Sigmoid colon (tissue), 7 donors: Measurements from ENCODE around the gene PARS2. TPM values are rescaled to one million over a fixed set of nuclear protein-coding genes. Genes with fewer than 3 reads are reported as not detected.

Source experiments
- DNase-seq: peaks from one replicate; pipeline ENCODE4 v3.0.0-alpha.2; 2019
- H3K27ac ChIP-seq, 4 donors: fragments of 200-600 bp; sonication (generic); one replicate each; pipeline ENCODE4 v1.5.1; 2016 to 2019; ENCODE audit warnings: mild to moderate bottlenecking in 1 of 4
- H3K27me3 ChIP-seq, 3 donors: fragments of 200-600 bp; sonication (generic); one replicate each; pipeline ENCODE4 v1.5.1; 2019; ENCODE audit warnings: mild to moderate bottlenecking in 1 of 3
- H3K36me3 ChIP-seq, 4 donors: fragments of 200-600 bp; sonication (generic); one replicate each; pipeline ENCODE4 v1.5.1; 2016 to 2019
- H3K4me1 ChIP-seq, 4 donors: fragments of 200-600 bp; sonication (generic); one replicate each; pipeline ENCODE4 v1.5.1; 2017 to 2019
- H3K4me3 ChIP-seq, 4 donors: fragments of 200-600 bp; sonication (generic); one replicate each; pipeline ENCODE4 v1.5.1; 2017 to 2019; ENCODE audit warnings: mild to moderate bottlenecking in 2 of 4, moderate library complexity in 1 of 4
- H3K9me3 ChIP-seq, 4 donors: fragments of 200-600 bp in 3 of 4; sonication (generic) in 3 of 4; one replicate each; pipeline versions ENCODE4 v1.5.1 to v1.6.1; 2013 to 2019
- CTCF ChIP-seq, 4 experiments: fragments of 450-650 bp in 3 of 4; fragments of 200-600 bp in 1 of 4; IDR thresholded peaks; one replicate each; pipeline ENCODE4 v1.5.1; 2016 to 2019; ENCODE audit warnings: antibody characterized with exemption in 4 of 4, mild to moderate bottlenecking in 3 of 4, moderate library complexity in 2 of 4
- EP300 ChIP-seq, 4 donors: sonication (generic); formaldehyde crosslinking; IDR thresholded peaks; one replicate each; pipeline ENCODE4 v1.6.1; 2017; ENCODE audit warnings: antibody characterized with exemption in 4 of 4
- POLR2A ChIP-seq, 2 donors: fragments of 450-650 bp; IDR thresholded peaks; one replicate each; pipeline ENCODE4 v1.6.1; 2016; ENCODE audit warnings: antibody characterized with exemption in 2 of 2, mild to moderate bottlenecking in 2 of 2, moderate library complexity in 2 of 2
- POLR2AphosphoS5 ChIP-seq, 4 donors: sonication (generic); formaldehyde crosslinking; IDR thresholded peaks; one replicate each; pipeline ENCODE4 v1.6.1; 2017; ENCODE audit warnings: antibody characterized with exemption in 4 of 4
- WGBS, 2 donors: extraction: QIAGEN DNeasy Blood & Tissue Kit; methylation state at CpG; one replicate each; pipeline ENCODE4 v1.1.7; 2013; 5-methylcytosine and 5-hydroxymethylcytosine counted together
- intact Hi-C: fragments of 100-400 bp; cut with DNase I; formaldehyde crosslinking; loops from one replicate; pipeline ENCODE4 v1.15.1; 2023
- polyA plus RNA-seq, 3 donors: library from polyadenylated mRNA; stranded (reverse); fragments of 200-250 nt; gene quantifications; one replicate each; pipeline ENCODE4 v1.2.3, GENCODE V29; 2013
- total RNA-seq, 4 donors: library from RNA; depleted of rRNA; stranded (reverse); fragments of >200 nt; gene quantifications; one replicate each; pipeline ENCODE4 v1.1.0, GENCODE V29; 2016
- donor health status: healthy with polysubstance abuse.
- donor health status: Bipolar disorder and iron deficiency.
- donor health status: healthy.

The PARS2 gene
- total and polyA plus RNA-seq, 7 donors, result 3.3 to 6.0 (median 5.1) TPM

GRCh38 chr1:54724771-54725170, 39.6 kb downstream of the PARS2 start:
- Histone ChIP-seq H3K36me3 (peaks cover 11 to 88% (median 39%) of the 10 kb centered on the region in 4 donors), H3K27me3 (no peaks in the 10 kb centered on the region), H3K9me3 (no peaks in the 10 kb centered on the region), H3K4me3 (no peak overlapping the region), H3K4me1 (peaks cover 0 to 18% (median 5%) of the 10 kb centered on the region in 4 donors), H3K27ac (no peak overlapping the region)
- TF ChIP-seq POLR2A (IDR thresholded peaks at IDR 0.05) (no peak), POLR2AphosphoS5 (IDR thresholded peaks at IDR 0.05) (no peak), CTCF (IDR thresholded peaks at IDR 0.05) (no peak), EP300 (IDR thresholded peaks at IDR 0.05) (no peak)
- WGBS, 2 donors, result 96 to 98% methylated on average over 1 of the region's 1 CpG
- DNase-seq, result no peak
- intact Hi-C loops, result no loop called here

- no peak overlapping the region for H3K4me3 ChIP-seq
- DNase-seq, result no peak
- no peak for TF ChIP-seq EP300 (IDR thresholded peaks at IDR 0.05)
- no peak for TF ChIP-seq POLR2AphosphoS5 (IDR thresholded peaks at IDR 0.05)
- TF ChIP-seq POLR2A (IDR thresholded peaks at IDR 0.05), result no peak
- TF ChIP-seq CTCF (IDR thresholded peaks at IDR 0.05), result no peak
- peaks cover 0 to 16% (median 5%) of the 10 kb centered on the region in 4 donors for H3K4me1 ChIP-seq
- H3K9me3 ChIP-seq, result no peaks in the 10 kb centered on the region
- H3K27me3 ChIP-seq, result no peaks in the 10 kb centered on the region
- no peak overlapping the region for H3K27ac ChIP-seq
- peaks cover 11 to 88% (median 39%) of the 10 kb centered on the region in 4 donors for H3K36me3 ChIP-seq
- intact Hi-C loops, result no loop called here
Measured at GRCh38 chr1:54723985-54724384, 40.3 kb downstream of the PARS2 start.

GRCh38 chr1:54721719-54722118, 42.6 kb downstream of the PARS2 start:
- H3K36me3 ChIP-seq, result peaks cover 11 to 93% (median 39%) of the 10 kb centered on the region in 4 donors
- no peak for DNase-seq
- intact Hi-C loops, result no loop called here

GRCh38 chr1:54716299-54717047, 47.9 kb downstream of the PARS2 start:
- DNase-seq, result no peak
- TF ChIP-seq POLR2A (IDR thresholded peaks at IDR 0.05), result no peak
- TF ChIP-seq EP300 (IDR thresholded peaks at IDR 0.05), result no peak
- no peak for TF ChIP-seq POLR2AphosphoS5 (IDR thresholded peaks at IDR 0.05)
- no peak for TF ChIP-seq CTCF (IDR thresholded peaks at IDR 0.05)
- Histone ChIP-seq H3K4me1 (peaks cover 0 to 18% (median 15%) of the 10 kb centered on the region in 4 donors), H3K9me3 (no peaks in the 10 kb centered on the region), H3K36me3 (peaks cover 0 to 40% (median 2%) of the 10 kb centered on the region in 4 donors), H3K27me3 (no peaks in the 10 kb centered on the region), H3K27ac (peak overlapping the region; percentile 75 to 86 (median 80)), H3K4me3 (peak overlapping the region; percentile 73 to 84 (median 77))
- WGBS, 2 donors, result 32 to 42% methylated on average over 8 of the region's 8 CpGs
- intact Hi-C loops, result loop anchor here (5.0 to 10.0 kb wide), 4 partner anchors 46 to 222 kb away; partner anchors contain the start of genes ACOT11, PARS2 and TTC22

More at GRCh38 chr1:54721719-54722118, 42.6 kb downstream of the PARS2 start:
- H3K4me1 ChIP-seq, result peaks cover 0 to 5% (median 2%) of the 10 kb centered on the region in 4 donors
- no peaks in the 10 kb centered on the region for H3K9me3 ChIP-seq
- TF ChIP-seq EP300 (IDR thresholded peaks at IDR 0.05), result no peak
- H3K27ac ChIP-seq, result no peak overlapping the region
- H3K27me3 ChIP-seq, result no peaks in the 10 kb centered on the region
- no peak overlapping the region for H3K4me3 ChIP-seq

GRCh38 chr1:54715493-54716298, 48.6 kb downstream of the PARS2 start, which contains the start of gene TTC4:
TSS of gene TTC4 (plus strand) at chr1:54715861. CDS start at chr1:54715909, 48 bp downstream.
- WGBS, 2 donors, result 0 to 1% methylated on average over 51 of the region's 51 CpGs
- peak; percentile 90 for DNase-seq
- Histone ChIP-seq H3K4me3 (peak within 1 kb of the TSS; percentile 73 to 84 (median 77)), H3K27me3 (no peaks in the 10 kb centered on the region), H3K9me3 (no peaks in the 10 kb centered on the region), H3K4me1 (peaks cover 0 to 18% (median 15%) of the 10 kb centered on the region in 4 donors), H3K36me3 (peaks cover 0 to 33% (median 0%) of the 10 kb centered on the region in 4 donors), H3K27ac (peak within 1 kb of the TSS; percentile 75 to 86 (median 80))
- intact Hi-C loops, result loop anchor here (5.0 to 10.0 kb wide), 4 partner anchors 47 to 221 kb away; partner anchors contain the start of genes ACOT11, PARS2 and TTC22
- TF ChIP-seq POLR2AphosphoS5 (IDR thresholded peaks at IDR 0.05) (peak; percentile 73 to 86 (median 83)), POLR2A (IDR thresholded peaks at IDR 0.05) (peak; percentile 31 to 32), CTCF (IDR thresholded peaks at IDR 0.05) (no peak)
